ENCODE data around the gene PIK3C2G.

GRCh38 chr12:18591473-18591872 is 330.2 kb downstream of the PIK3C2G start:
- TF ChIP-seq CTCF (IDR thresholded peaks at IDR 0.05) (no peak), POLR2A (IDR thresholded peaks at IDR 0.05) (no peak)

Data from testis (tissue), 2 donors.